Lower lobe of right lung (tissue), 2 donors: Measurements from ENCODE around the gene DPY19L2. TPM values are rescaled to one million over a fixed set of nuclear protein-coding genes. Genes with fewer than 3 reads are reported as not detected.
"Not testable (repeated sequence)": the region's sequence is repeated elsewhere in the genome, so short reads cannot be mapped to it uniquely, and the experiment has no call there.

Experiments
- ATAC-seq, 2 donors: fragments of 200-7000 bp; cut with Tn5 transposase; one replicate each; pipeline ENCODE4 v1.9.1; 2020 to 2022; ENCODE audit warnings: mild to moderate bottlenecking in 2 of 2, moderate library complexity in 2 of 2
- DNase-seq: peaks from one replicate; pipeline ENCODE4 v3.0.0-alpha.2; 2020
- H3K27ac ChIP-seq: fragments of 200-600 bp; one replicate; pipeline ENCODE4 v1.8.0; 2022
- H3K27me3 ChIP-seq: fragments of 200-600 bp; one replicate; pipeline ENCODE4 v1.8.0; 2022; ENCODE audit warnings: low read depth
- H3K36me3 ChIP-seq: fragments of 200-600 bp; one replicate; pipeline ENCODE4 v1.8.0; 2022; ENCODE audit warnings: mild to moderate bottlenecking
- H3K4me1 ChIP-seq: fragments of 200-600 bp; one replicate; pipeline ENCODE4 v1.8.0; 2022
- H3K4me3 ChIP-seq: fragments of 200-600 bp; one replicate; pipeline ENCODE4 v1.8.0; 2022; ENCODE audit warnings: mild to moderate bottlenecking
- H3K9me3 ChIP-seq: fragments of 200-600 bp; one replicate; pipeline ENCODE4 v1.8.0; 2022
- intact Hi-C: fragments of 100-400 bp; cut with DNase I; formaldehyde crosslinking; loops from one replicate; pipeline ENCODE4 v1.11.0; 2022
- total RNA-seq: library from RNA; stranded (reverse); fragmentation: NEBNext Ultra II Directional; extraction: Animal tissue kit (Norgen Biotek cat#: 25700); gene quantifications from one replicate; pipeline ENCODE4 v1.2.1, GENCODE V29; 2021
- donor health status: DM: no; HTN: yes; CAD: no; lungs with severe emphysema.

Gene DPY19L2
- total RNA-seq, 1 donor from 2014 or later: 3.2 TPM

DNA sequence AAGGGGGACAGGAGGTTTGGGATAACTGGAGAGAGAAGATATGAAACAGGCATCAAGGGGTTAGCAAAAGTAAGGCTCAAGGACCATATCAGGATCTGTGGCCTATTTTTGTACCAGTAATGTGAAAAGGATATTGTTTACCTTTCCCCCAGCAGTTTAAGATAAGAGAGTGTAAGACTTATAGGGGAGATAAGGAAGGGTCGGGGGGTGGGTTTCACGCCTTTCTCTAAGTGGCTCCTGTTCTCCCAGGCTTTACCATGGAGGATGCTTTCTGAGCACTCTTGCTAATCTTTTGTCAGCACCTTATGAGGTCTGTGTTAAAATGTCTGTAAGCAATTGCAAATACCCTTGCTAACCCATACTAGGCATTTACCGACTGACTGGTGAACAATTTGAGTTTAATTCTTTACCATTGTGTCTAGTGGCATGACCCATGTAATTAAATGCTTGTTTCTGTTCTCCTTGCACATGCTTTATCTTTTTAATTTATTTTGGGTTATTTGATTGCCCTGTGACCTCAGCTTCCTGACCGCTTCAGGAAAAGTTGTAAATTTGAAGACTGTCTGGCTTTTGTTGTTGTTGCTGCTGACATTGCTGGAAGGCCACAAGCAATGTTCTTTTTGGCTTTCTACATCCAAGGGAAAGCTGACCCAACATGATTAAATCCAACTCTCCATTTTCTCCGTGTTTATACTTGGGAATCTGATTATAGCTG, 12.6 kb downstream of the DPY19L2 start:
- intact Hi-C loops, H3K36me3 ChIP-seq, DNase-seq, H3K27ac ChIP-seq, ATAC-seq, H3K9me3 ChIP-seq, H3K27me3 ChIP-seq, H3K4me1 ChIP-seq, H3K4me3 ChIP-seq: not testable (repeated sequence)

DNA sequence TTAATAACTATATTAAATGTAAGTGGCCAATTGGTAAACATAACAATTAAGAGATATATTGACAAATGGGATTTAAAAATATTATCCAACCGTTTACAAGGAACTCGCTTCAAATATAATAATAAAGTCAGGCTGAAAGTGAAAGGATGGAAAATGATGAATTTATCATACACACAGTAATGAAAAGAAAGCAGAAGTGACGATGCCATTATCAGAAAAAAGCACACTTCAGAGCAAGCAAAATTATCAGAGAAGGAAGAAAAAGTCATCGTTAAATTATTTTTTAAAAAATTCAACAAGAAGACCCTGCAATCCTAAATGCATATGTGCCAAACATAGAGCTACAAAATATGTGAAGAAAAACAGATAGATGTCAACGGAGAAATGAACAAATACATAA, 13.8 kb downstream of the DPY19L2 start:
- DNase-seq, H3K36me3 ChIP-seq, H3K27me3 ChIP-seq, intact Hi-C loops, H3K4me3 ChIP-seq, ATAC-seq, H3K4me1 ChIP-seq, H3K27ac ChIP-seq, H3K9me3 ChIP-seq: not testable (repeated sequence)

DNA sequence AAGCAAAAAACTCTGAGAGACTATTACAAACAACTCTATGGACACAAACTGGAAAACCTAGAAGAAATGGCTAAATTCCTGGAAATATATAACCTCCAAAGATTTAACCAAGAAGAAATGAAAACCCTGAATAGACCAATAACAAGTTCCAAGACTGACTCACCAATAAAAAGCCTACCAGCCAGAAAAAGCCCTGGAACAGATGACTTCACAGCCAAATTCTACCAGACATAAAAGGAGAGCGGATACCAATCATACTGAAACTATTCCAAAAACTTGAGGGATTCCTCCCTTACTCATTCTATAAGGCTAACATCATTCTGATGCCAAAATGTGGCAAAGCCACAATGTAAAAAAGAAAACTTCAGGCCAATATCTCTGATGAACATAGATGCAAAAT, 18.8 kb downstream of the DPY19L2 start:
- H3K27ac ChIP-seq, intact Hi-C loops, DNase-seq, H3K4me1 ChIP-seq, H3K27me3 ChIP-seq, ATAC-seq, H3K36me3 ChIP-seq, H3K4me3 ChIP-seq, H3K9me3 ChIP-seq: not testable (repeated sequence)

DNA sequence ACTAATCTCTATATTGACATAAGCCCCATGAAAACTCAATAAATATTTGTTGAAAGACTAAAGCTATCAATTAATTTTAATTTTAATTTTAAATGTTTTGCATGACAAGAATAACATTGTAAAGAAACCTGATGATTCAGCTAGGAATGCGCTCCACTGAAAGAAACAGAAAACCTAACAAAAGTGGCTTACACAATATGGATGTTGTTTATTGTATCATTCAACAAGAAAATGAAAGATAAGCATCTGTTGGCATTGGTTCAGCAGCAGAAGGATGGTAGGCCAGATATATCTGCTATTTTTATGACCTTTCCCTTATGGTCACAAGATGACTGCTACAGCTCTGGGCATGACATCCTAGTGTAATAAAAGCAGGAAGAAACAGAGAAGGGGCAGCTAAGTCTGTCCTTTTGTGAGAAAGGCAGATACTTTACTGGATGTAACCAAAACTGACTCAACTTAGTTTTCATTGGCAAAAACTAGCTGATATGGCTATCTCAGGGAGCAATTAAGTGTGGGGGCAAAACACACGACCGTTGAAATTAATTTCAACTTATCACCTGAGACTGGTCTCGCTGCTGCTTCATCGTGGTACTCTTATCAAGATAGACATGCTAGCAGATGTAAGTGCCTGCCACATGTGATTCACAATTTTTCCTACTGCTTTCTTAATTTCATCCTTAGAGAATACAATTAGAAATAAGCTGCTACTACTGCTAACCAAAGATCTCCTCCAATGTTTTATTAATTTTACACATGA, 24.7 kb downstream of the DPY19L2 start:
- H3K9me3 ChIP-seq, H3K36me3 ChIP-seq, ATAC-seq, H3K27ac ChIP-seq, DNase-seq, H3K27me3 ChIP-seq, H3K4me3 ChIP-seq, H3K4me1 ChIP-seq, intact Hi-C loops: not testable (repeated sequence)

DNA sequence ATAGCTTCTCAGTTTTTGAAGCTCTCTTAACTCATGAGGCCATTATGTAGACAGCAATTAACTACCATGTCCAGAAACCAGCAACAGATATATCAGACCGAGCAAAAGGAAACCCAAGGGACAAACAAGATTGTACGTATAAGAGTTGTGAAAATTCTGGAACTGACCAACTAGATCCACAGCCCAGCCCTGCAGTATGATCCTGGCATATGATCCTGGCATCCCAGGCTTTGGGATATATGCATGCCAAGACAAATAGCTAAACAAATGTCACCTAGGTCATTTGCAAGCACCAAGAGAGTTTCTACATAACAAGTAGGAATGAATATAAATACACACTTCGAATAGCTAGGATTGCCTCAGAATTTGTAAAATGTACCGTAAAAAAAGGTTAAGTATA, 44.0 kb downstream of the DPY19L2 start:
- H3K27ac ChIP-seq, H3K27me3 ChIP-seq, DNase-seq, ATAC-seq, intact Hi-C loops, H3K4me3 ChIP-seq, H3K9me3 ChIP-seq, H3K4me1 ChIP-seq, H3K36me3 ChIP-seq: not testable (repeated sequence)

DNA sequence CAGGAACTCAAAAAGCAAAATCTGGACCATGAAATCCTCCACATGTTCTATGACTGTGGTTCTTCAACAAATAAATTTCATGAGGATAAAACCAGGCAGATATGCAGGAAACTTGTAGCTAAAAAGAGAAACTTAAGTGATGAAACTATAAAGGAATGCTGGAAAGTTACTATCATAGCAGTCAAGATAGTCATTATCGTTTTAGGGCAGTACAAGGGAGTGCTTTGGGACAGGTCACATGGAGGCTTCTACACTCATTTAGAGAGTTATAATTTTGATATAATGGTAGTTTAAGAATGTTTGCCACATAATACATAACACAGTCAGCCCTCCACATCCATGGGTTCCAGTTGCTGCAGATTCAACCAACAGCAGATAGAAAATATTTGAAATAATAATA, 52.7 kb downstream of the DPY19L2 start:
- ATAC-seq, H3K4me3 ChIP-seq, H3K9me3 ChIP-seq, DNase-seq, H3K27ac ChIP-seq, H3K36me3 ChIP-seq, H3K27me3 ChIP-seq, H3K4me1 ChIP-seq, intact Hi-C loops: not testable (repeated sequence)

DNA sequence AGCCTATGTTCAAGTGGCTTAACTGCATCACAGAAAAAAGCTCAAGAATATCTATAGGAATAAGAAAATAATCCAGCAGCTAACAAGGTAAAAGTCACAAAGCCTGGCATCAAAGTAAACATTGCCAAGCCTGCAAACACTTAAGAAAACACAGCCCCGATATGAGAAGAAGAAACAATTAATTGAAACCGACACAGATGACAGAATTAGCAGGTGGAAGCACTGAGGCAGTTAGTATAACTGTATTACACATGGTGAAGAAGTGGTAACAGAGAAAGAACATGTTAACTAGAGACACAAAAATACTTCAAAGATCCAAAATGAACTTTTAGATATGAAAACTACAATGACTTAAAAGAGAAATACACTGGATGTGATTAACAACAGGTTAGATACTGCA, 57.0 kb downstream of the DPY19L2 start:
- H3K9me3 ChIP-seq, intact Hi-C loops, DNase-seq: not testable (repeated sequence)

DNA sequence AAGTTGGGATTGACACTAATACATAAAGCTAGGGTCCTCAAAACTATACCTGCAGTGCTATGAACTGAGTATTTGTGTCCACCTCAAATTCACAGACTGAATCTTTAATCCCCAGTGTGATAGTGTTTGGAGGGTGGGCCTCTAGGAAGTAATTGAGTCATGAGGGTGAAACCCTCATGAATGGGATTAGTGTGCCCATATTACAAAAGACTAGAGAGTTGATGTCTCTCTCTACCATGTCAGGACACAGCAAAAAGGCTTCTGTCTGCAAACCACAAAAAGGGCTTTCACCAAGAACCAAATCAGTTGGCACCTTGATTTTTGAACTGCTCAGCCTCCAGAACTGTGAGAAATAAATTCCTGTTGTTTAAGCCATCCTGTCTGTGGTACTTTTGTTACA, 59.0 kb downstream of the DPY19L2 start:
- H3K4me1 ChIP-seq, H3K36me3 ChIP-seq, H3K4me3 ChIP-seq, H3K27me3 ChIP-seq, H3K27ac ChIP-seq, DNase-seq, ATAC-seq, intact Hi-C loops, H3K9me3 ChIP-seq: not testable (repeated sequence)

More for the DNA sequence above, 57.0 kb downstream of the DPY19L2 start:
- not testable (repeated sequence) for ATAC-seq, H3K27me3 ChIP-seq, H3K36me3 ChIP-seq, H3K27ac ChIP-seq, H3K4me1 ChIP-seq, H3K4me3 ChIP-seq

DNA sequence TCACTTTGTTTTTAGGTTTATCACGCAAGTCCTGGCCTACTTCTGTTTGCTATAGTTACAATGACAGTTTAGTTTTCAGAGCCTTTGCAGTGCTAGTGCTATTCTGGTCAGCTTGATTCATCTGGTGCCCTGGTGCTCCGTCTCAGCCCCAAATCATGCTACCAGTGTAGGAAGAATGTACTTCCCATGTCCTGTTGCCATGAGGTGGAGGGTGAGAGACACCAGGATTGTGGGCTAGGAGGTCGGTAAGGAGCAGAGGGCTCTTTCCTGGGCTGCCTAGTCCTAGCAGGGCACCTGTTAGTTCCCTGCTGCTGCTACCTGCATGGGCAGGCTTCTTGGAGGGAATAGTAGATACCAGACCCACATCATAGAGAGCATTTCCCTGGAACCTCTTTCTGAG, 63.3 kb downstream of the DPY19L2 start:
- DNase-seq, H3K27me3 ChIP-seq, H3K36me3 ChIP-seq, ATAC-seq, H3K9me3 ChIP-seq, H3K27ac ChIP-seq, intact Hi-C loops, H3K4me1 ChIP-seq, H3K4me3 ChIP-seq: not testable (repeated sequence)

DNA sequence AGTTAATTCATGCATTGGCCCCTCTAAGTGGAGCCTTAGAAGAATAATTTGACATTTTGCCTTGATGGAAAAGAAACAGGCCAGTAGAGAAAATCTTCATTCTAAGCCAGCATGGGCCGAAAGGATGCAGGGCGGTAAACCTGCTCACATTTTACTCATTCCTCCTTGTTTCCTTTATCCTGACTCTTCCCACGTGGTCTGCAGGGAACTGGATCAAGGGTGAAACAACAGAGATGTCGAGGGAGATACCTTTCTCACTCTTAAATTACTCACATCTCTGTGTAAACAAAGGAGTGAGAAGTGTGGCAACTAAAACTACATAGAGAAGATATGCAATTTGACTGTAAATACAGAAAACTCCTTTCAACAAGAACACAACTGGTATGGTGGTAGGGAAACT, 73.5 kb downstream of the DPY19L2 start:
- H3K36me3 ChIP-seq, DNase-seq, H3K4me1 ChIP-seq, intact Hi-C loops, ATAC-seq, H3K27me3 ChIP-seq, H3K4me3 ChIP-seq, H3K9me3 ChIP-seq, H3K27ac ChIP-seq: not testable (repeated sequence)

DNA sequence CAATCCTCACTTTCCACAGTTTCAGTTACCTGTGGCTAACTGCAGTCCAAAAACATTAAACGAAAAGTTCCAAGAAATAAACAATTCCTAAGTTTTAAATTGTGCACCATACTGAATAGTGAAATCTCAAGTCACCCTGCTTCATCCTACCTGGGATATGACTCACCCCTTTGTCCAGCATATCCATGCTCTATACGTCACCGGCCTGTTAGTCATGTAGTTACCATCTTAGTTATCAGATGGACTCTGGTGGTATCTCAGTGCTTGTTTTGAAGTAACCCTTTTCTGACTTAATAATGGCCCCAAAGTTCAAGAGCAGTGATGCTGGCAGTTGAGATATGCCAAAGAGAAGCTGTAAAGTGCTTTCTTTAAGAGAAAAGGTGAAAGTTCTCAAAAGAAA, 83.9 kb downstream of the DPY19L2 start:
- H3K4me3 ChIP-seq, H3K9me3 ChIP-seq, H3K36me3 ChIP-seq, H3K4me1 ChIP-seq, H3K27ac ChIP-seq, intact Hi-C loops, H3K27me3 ChIP-seq, ATAC-seq, DNase-seq: not testable (repeated sequence)

DNA sequence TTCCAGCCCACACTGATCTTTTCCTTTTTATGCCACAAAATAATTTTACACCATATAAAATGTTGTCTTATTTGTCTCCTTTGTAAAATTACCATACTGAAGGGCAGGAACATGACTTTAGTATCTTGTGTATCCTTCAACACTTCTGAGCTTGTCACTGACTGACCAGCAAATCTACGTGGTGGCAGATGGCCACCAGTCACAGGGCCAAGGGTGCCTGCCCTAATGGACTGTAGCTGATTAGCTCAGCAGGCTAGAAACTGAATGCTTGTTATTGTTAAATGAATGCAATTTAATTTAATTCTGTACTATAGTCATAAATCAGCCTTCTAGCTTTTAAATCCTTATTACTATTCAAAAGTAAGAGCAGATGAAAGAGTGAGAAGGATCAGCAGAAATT, 85.0 kb downstream of the DPY19L2 start:
- H3K27me3 ChIP-seq, DNase-seq, H3K4me1 ChIP-seq, H3K27ac ChIP-seq, H3K9me3 ChIP-seq, ATAC-seq, intact Hi-C loops, H3K36me3 ChIP-seq, H3K4me3 ChIP-seq: not testable (repeated sequence)

DNA sequence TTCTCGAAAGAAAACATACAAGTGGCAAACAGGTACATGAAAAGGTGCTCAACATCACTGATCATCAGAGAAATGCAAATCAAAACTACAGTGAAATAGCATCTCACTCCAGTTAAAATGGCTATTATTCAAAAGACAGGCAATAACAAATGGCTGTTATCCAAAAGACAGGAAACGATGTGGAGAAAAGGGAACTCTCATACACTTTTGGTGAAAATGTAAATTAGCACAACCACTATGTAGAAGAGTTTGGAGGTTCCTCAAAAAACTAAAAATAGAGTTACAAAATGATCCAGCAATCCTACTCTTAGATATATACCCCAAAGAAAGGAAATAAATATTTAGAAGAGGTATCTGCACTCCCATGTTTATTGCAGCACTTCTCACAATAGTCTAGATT, 90.7 kb downstream of the DPY19L2 start:
- H3K9me3 ChIP-seq, intact Hi-C loops, H3K4me3 ChIP-seq, ATAC-seq, DNase-seq, H3K4me1 ChIP-seq, H3K27ac ChIP-seq, H3K36me3 ChIP-seq, H3K27me3 ChIP-seq: not testable (repeated sequence)

DNA sequence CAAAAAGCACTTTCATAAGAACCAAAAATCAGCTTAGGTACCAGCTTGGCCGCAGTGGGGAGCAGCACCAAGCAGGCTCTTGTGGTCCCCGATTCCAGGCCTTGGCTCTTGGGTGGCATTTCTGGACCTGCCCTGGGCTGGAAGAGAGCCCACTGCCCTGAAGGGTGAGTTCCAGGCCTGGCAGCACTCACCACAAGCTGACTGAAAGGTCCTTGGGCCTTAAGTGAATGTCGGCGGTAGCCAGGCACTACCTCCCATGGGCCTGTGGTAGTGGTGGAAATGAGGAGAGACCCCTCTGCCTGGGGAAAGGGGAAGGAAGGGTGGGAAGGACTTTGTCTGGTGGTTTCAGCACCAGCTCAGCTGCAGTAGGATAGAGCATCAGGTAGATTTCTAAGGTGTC, 96.3 kb downstream of the DPY19L2 start:
- DNase-seq, H3K36me3 ChIP-seq, intact Hi-C loops, H3K4me1 ChIP-seq, H3K9me3 ChIP-seq, H3K27ac ChIP-seq, H3K27me3 ChIP-seq, H3K4me3 ChIP-seq, ATAC-seq: not testable (repeated sequence)
